SK-N-MC (cell line): ENCODE measurements around the gene FKTN.

Experiments used
- EZH2 ChIP-seq: fragments of 200-600 bp; sonication (generic); IDR thresholded peaks from one replicate; pipeline ENCODE4 v1.6.1; 2017; ENCODE audit warnings: antibody characterized with exemption
- FOXP2 ChIP-seq: optimal IDR thresholded peaks from 2 replicates; pipeline ENCODE3; 2011; ENCODE audit warnings: mild to moderate bottlenecking, moderate library complexity; ENCODE audit not compliant: insufficient read depth; ENCODE audit errors: extremely low read length, control extremely low read depth
- POLR2AphosphoS5 ChIP-seq: IDR thresholded peaks from 2 replicates; pipeline ENCODE4 v1.6.1; 2012; ENCODE audit warnings: mild to moderate bottlenecking, low read depth, low read length, borderline replicate concordance

- TF ChIP-seq EZH2: no peak
- no peak for TF ChIP-seq POLR2AphosphoS5
- TF ChIP-seq FOXP2: no peak
Measured at GRCh38 chr9:105636331-105636730, 78.4 kb downstream of the FKTN start.
